B cell (primary cell): ENCODE results near the gene ARHGAP30. TPM values are rescaled to one million over a fixed set of nuclear protein-coding genes. Genes with fewer than 3 reads are reported as not detected.
"Not testable (repeated sequence)": the region's sequence is repeated elsewhere in the genome, so short reads cannot be mapped to it uniquely, and the experiment has no call there.

Source experiments
- ATAC-seq: fragments of 200-7000 bp; cut with Tn5 transposase; one replicate; pipeline ENCODE4 v1.10.0; 2021; ENCODE audit warnings: low read depth, mild to moderate bottlenecking, moderate number of reproducible peaks, moderate library complexity
- CTCF ChIA-PET: fragments of 350-600 bp; sonication (Branson Sonifier 250); formaldehyde crosslinking; loops from one replicate; lab custom pipeline; 2021; ENCODE audit warnings: antibody characterized with exemption, inconsistent platforms; lab: Charles Lee
- POLR2A ChIA-PET: fragments of 350-600 bp; sonication (Branson Sonifier 250); formaldehyde crosslinking; loops from one replicate; lab custom pipeline; 2021; ENCODE audit warnings: antibody characterized with exemption; lab: Charles Lee
- DNase-seq: peaks from one replicate; pipeline ENCODE4 v3.0.0; 2013
- H2AFZ ChIP-seq: 2 replicates; pipeline ENCODE4 v1.6.1; 2012; ENCODE audit warnings: mild to moderate bottlenecking, low read depth, low read length; ENCODE audit not compliant: insufficient read depth, poor library complexity, severe bottlenecking
- H3K27ac ChIP-seq, 2 donors: 1 replicate in 1 of 2; 2 replicates in 1 of 2; pipeline ENCODE4 v1.5.1; 2012 to 2013; ENCODE audit warnings: low read length in 2 of 2, mild to moderate bottlenecking in 2 of 2, moderate library complexity in 1 of 2
- H3K27me3 ChIP-seq, 4 experiments: fragments of 200-600 bp in 1 of 4; sonication (generic) in 1 of 4; replicated peaks in 1 of 4; 1 replicate in 2 of 4; 2 replicates in 2 of 4; pipeline versions ENCODE4 v1.6.1 to v1.7.0; 2013 to 2016; ENCODE audit warnings: low read length in 3 of 4, mild to moderate bottlenecking in 2 of 4, mixed read lengths in 1 of 4, moderate library complexity in 1 of 4; ENCODE audit not compliant: insufficient read depth in 4 of 4, control insufficient read depth in 3 of 4; ENCODE audit errors: control extremely low read depth in 1 of 4
- H3K36me3 ChIP-seq, 2 experiments: replicated peaks in 1 of 2; 1 replicate in 1 of 2; 2 replicates in 1 of 2; pipeline versions ENCODE4 v1.6.1 to v1.7.1; 2013; ENCODE audit warnings: low read length in 1 of 2; ENCODE audit not compliant: insufficient read depth in 2 of 2, control insufficient read depth in 1 of 2; ENCODE audit errors: control extremely low read depth in 1 of 2, extremely low read depth in 1 of 2
- H3K4me1 ChIP-seq, 2 donors: fragments of 200-600 bp in 1 of 2; sonication (generic) in 1 of 2; 1 replicate in 1 of 2; 2 replicates in 1 of 2; pipeline versions ENCODE4 v1.5.1 to v1.6.1; 2013 to 2017; ENCODE audit warnings: low read length in 2 of 2; ENCODE audit not compliant: control insufficient read depth in 2 of 2, insufficient read depth in 2 of 2
- H3K4me2 ChIP-seq: replicated peaks from 2 replicates; pipeline ENCODE3; 2012; ENCODE audit warnings: mild to moderate bottlenecking, low read depth, low read length; ENCODE audit not compliant: poor library complexity, severe bottlenecking
- H3K4me3 ChIP-seq, 5 experiments: fragments of 200-600 bp in 1 of 5; sonication (generic) in 1 of 5; 1 replicate in 3 of 5; 2 replicates in 2 of 5; pipeline versions ENCODE4 v1.5.1 to v1.7.0; 2011 to 2016; ENCODE audit warnings: low read length in 4 of 5, mild to moderate bottlenecking in 4 of 5, low read depth in 2 of 5, control low read depth in 1 of 5, moderate library complexity in 1 of 5; ENCODE audit not compliant: insufficient read depth in 1 of 5; ENCODE audit errors: control extremely low read depth in 1 of 5, extremely low read depth in 1 of 5
- H3K79me2 ChIP-seq: fragments of 200-600 bp; sonication (generic); one replicate; pipeline ENCODE4 v1.6.0; 2016; ENCODE audit warnings: low read length; ENCODE audit not compliant: control insufficient read depth, insufficient read depth
- H3K9ac ChIP-seq: fragments of 200-600 bp; sonication (generic); 2 replicates; pipeline ENCODE4 v1.6.1; 2017; ENCODE audit warnings: mild to moderate bottlenecking, low read length, moderate library complexity
- H3K9me3 ChIP-seq, 3 donors: one replicate each; pipeline versions ENCODE4 v1.6.1 to v1.7.1; 2013; ENCODE audit warnings: low read length in 2 of 3; ENCODE audit not compliant: control insufficient read depth in 2 of 3, insufficient read depth in 1 of 3; ENCODE audit errors: control extremely low read depth in 1 of 3
- H4K20me1 ChIP-seq: 2 replicates; pipeline ENCODE4 v1.6.0; 2012; ENCODE audit warnings: mild to moderate bottlenecking, low read length; ENCODE audit not compliant: insufficient read depth, control insufficient read depth, poor library complexity, severe bottlenecking
- H3K27ac Mint-ChIP-seq: one replicate; pipeline ENCODE4 v1.8.0; 2021; ENCODE audit warnings: mixed read lengths
- H3K27me3 Mint-ChIP-seq: one replicate; pipeline ENCODE4 v1.8.0; 2021; ENCODE audit warnings: mixed read lengths
- H3K4me1 Mint-ChIP-seq: one replicate; pipeline ENCODE4 v1.8.0; 2021; ENCODE audit warnings: mixed read lengths
- H3K4me3 Mint-ChIP-seq: one replicate; pipeline ENCODE4 v1.8.0; 2021; ENCODE audit warnings: mixed read lengths
- H3K9me3 Mint-ChIP-seq: one replicate; pipeline ENCODE4 v1.8.0; 2022; ENCODE audit warnings: mixed read lengths; ENCODE audit not compliant: insufficient read depth
- EZH2 ChIP-seq: IDR thresholded peaks from 2 replicates; pipeline ENCODE4 v1.6.1; 2012; ENCODE audit warnings: borderline replicate concordance, low read depth, mild to moderate bottlenecking, moderate library complexity, low read length; ENCODE audit not compliant: insufficient read depth, poor library complexity, severe bottlenecking
- WGBS: methylation state at CpG from one replicate; pipeline ENCODE4 v1.1.5; 2013; ENCODE audit warnings: missing lambda C conversion rate; ENCODE audit not compliant: insufficient coverage; 5-methylcytosine and 5-hydroxymethylcytosine counted together
- intact Hi-C: fragments of 100-400 bp; cut with micrococcal nuclease; formaldehyde crosslinking; loops from one replicate; pipeline ENCODE4 v1.10.0; 2022
- polyA plus RNA-seq: library from polyadenylated mRNA; depleted of rRNA; stranded (reverse); fragments of >200 nt; gene quantifications from 2 replicates; pipeline ENCODE4 v1.2.3, GENCODE V29; 2012
- total RNA-seq, 2 donors: library from RNA; stranded (reverse); fragments of 120-200 nt in 1 of 2; gene quantifications; 1 replicate in 1 of 2; 2 replicates in 1 of 2; pipeline versions ENCODE4 v1.2.3 to v1.2.4, GENCODE V29; 2013 to 2022
- TF ChIP-seq, protein P1 (sequence below): fragments of 200-600 bp; IDR thresholded peaks from one replicate; pipeline ENCODE4 v1.8.0; 2022; ENCODE audit warnings: antibody characterized with exemption, mild to moderate bottlenecking

Gene ARHGAP30
- total and polyA plus RNA-seq, 2 donors (not counting 1 experiment from before 2014, with no cell fraction given), result 122 to 146 TPM

DNA sequence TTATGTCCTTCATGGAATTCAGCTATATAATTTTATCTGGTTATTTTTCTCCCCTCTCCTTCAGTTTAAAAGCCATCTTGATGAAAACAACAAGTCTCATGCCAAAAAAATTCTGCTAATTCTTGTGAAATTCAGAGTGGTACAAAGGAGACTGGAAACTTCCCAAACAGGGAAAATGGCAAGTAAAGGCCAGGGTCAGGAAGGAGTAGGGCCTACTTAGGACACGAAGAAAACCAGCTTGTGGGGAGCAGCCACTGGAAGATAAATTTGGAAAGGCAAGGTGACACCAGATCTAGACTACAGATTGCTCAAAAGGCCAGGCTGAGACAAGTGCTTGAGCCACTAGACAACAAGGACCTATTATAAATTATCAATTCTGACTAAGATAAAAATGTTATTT, 37.3 kb downstream of the ARHGAP30 start:
- H3K4me2 ChIP-seq, result no peak overlapping the region
- 91% methylated on average over 1 of the region's 1 CpG for WGBS
- ATAC-seq, result no peak

DNA sequence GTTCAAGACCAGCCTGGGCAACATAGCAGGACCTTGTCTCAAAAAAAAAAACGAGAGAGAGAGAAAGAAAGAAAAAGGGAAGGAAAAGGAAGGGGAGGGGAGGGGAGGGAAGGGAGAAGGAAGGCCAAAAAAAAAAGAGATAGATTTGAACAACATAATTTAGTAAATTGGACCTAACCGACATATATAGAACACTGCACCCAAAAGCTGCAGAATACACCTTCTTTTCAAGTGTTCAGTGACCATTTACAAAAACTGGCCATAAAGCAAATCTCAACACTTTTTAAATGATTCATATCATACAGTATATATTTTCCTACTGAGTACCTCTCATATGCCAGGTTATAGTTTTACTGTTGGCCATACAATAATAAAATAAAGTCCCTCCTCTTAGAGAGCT, 37.8 kb downstream of the ARHGAP30 start:
- Histone ChIP-seq H3K4me2 (no peak overlapping the region), H2AFZ (no peak overlapping the region), H3K4me3 (no peak overlapping the region), H3K9ac (no peak overlapping the region), H3K27me3 (no peaks in the 10 kb centered on the region), H3K36me3 (peaks cover 0 to 1% of the 10 kb centered on the region in 2 experiments), H3K4me1 (peaks cover 14 to 21% of the 10 kb centered on the region in 2 donors), H4K20me1 (no peaks in the 10 kb centered on the region), H3K79me2 (peaks cover 52% of the 10 kb centered on the region), H3K9me3 (peaks cover 0 to 7% (median 0%) of the 10 kb centered on the region in 3 donors), H3K27ac (no peak overlapping the region)
- H3K4me1 Mint-ChIP-seq, result peaks cover 10% of the 10 kb centered on the region
- no peak for DNase-seq
- WGBS, result 80% methylated on average over 1 of the region's 2 CpGs
- TF ChIP-seq EZH2, result no peak
- TF ChIP-seq, protein P1, sequence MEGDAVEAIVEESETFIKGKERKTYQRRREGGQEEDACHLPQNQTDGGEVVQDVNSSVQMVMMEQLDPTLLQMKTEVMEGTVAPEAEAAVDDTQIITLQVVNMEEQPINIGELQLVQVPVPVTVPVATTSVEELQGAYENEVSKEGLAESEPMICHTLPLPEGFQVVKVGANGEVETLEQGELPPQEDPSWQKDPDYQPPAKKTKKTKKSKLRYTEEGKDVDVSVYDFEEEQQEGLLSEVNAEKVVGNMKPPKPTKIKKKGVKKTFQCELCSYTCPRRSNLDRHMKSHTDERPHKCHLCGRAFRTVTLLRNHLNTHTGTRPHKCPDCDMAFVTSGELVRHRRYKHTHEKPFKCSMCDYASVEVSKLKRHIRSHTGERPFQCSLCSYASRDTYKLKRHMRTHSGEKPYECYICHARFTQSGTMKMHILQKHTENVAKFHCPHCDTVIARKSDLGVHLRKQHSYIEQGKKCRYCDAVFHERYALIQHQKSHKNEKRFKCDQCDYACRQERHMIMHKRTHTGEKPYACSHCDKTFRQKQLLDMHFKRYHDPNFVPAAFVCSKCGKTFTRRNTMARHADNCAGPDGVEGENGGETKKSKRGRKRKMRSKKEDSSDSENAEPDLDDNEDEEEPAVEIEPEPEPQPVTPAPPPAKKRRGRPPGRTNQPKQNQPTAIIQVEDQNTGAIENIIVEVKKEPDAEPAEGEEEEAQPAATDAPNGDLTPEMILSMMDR, result no peak
- ChIA-PET CTCF (interaction anchor here (0.6 to 2.3 kb wide), 5 partner anchors 10 to 88 kb away, joined by 3 to 7 read pairs (median 4); partner anchors contain the start of gene F11R), POLR2A (interaction anchor here (0.9 kb wide), 1 partner anchor 11 kb away, joined by 3 read pairs; the partner anchor contains the start of gene F11R)
- ATAC-seq, result no peak
- H3K4me3 Mint-ChIP-seq, result no peak overlapping the region
- H3K27ac Mint-ChIP-seq, result no peak overlapping the region
- intact Hi-C loops, result no loop called here
- H3K27me3 Mint-ChIP-seq, result no peaks in the 10 kb centered on the region
- peaks cover 4% of the 10 kb centered on the region for H3K9me3 Mint-ChIP-seq

More for the DNA sequence above, 37.3 kb downstream of the ARHGAP30 start:
- Histone ChIP-seq H3K27ac (no peak overlapping the region), H2AFZ (no peak overlapping the region), H3K4me1 (peaks cover 18 to 27% of the 10 kb centered on the region in 2 donors), H3K9ac (no peak overlapping the region), H3K4me3 (no peak overlapping the region), H3K9me3 (peaks cover 0 to 5% (median 0%) of the 10 kb centered on the region in 3 donors), H3K79me2 (peaks cover 52% of the 10 kb centered on the region), H3K36me3 (no peaks in the 10 kb centered on the region), H4K20me1 (no peaks in the 10 kb centered on the region), H3K27me3 (no peaks in the 10 kb centered on the region)
- POLR2A ChIA-PET, result interaction anchor here (0.9 kb wide), 1 partner anchor 11 kb away, joined by 3 read pairs; the partner anchor contains the start of gene F11R
- H3K9me3 Mint-ChIP-seq, result no peaks in the 10 kb centered on the region
- H3K27me3 Mint-ChIP-seq, result no peaks in the 10 kb centered on the region
- no peak overlapping the region for H3K27ac Mint-ChIP-seq
- CTCF ChIA-PET, result interaction anchor here (0.6 to 2.3 kb wide), 4 partner anchors 10 to 88 kb away, joined by 3 to 7 read pairs (median 4); partner anchors contain the start of gene F11R
- no peak overlapping the region for H3K4me3 Mint-ChIP-seq
- no peak for DNase-seq
- peaks cover 12% of the 10 kb centered on the region for H3K4me1 Mint-ChIP-seq
- TF ChIP-seq, protein P1, result no peak
- no peak for TF ChIP-seq EZH2
- intact Hi-C loops, result no loop called here

DNA sequence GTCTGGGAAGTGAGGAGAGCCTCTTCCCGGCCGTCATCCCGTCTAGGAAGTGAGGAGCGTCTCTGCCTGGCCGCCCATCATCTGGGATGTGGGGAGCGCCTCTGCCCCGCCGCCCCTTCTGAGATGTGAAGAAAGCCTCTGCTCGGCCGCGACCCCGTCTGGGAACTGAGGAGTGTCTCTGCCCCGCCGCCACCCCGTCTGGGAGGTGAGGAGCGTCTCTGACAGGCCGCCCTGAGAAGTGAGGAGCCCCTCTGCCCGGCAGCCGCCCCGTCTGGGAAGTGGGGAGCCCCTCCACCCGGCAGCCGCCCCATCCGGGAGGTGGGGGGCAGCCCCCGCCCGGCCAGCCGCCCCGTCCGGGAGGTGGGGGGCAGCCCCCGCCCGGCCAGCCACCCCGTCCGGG, 40.2 kb downstream of the ARHGAP30 start:
- H3K4me2 ChIP-seq, H3K4me1 ChIP-seq, H4K20me1 ChIP-seq, H3K4me3 ChIP-seq, H3K9ac ChIP-seq, intact Hi-C loops, ATAC-seq, H3K9me3 Mint-ChIP-seq, H3K27me3 ChIP-seq, POLR2A ChIA-PET, H3K27ac ChIP-seq, H2AFZ ChIP-seq, H3K4me1 Mint-ChIP-seq, H3K4me3 Mint-ChIP-seq, H3K27me3 Mint-ChIP-seq, H3K27ac Mint-ChIP-seq, DNase-seq, H3K9me3 ChIP-seq, H3K36me3 ChIP-seq, CTCF ChIA-PET: not testable (repeated sequence)
- peaks cover 40% of the 10 kb centered on the region for H3K79me2 ChIP-seq
- 97% methylated on average over 32 of the region's 32 CpGs for WGBS
